HFFc6 (cell line): ENCODE measurements around the gene ARL14EP. TPM values are rescaled to one million over a fixed set of nuclear protein-coding genes. Genes with fewer than 3 reads are reported as not detected.

ENCODE experiments used
- DNase-seq: peaks from one replicate; pipeline ENCODE4 v3.0.0-alpha.2; 2018
- H3K27ac Mint-ChIP-seq: 2 replicates; pipeline ENCODE4 v1.8.0; 2020; ENCODE audit warnings: mild to moderate bottlenecking, mixed read lengths
- H3K27me3 Mint-ChIP-seq: 2 replicates; pipeline ENCODE4 v1.8.0; 2021; ENCODE audit warnings: mild to moderate bottlenecking, moderate library complexity, mixed read lengths; ENCODE audit not compliant: insufficient read depth
- H3K36me3 Mint-ChIP-seq: 2 replicates; pipeline ENCODE4 v1.8.0; 2021; ENCODE audit warnings: low read depth, mixed read lengths
- H3K4me1 Mint-ChIP-seq: 2 replicates; pipeline ENCODE4 v1.8.0; 2020; ENCODE audit warnings: low read depth, mixed read lengths
- H3K4me3 Mint-ChIP-seq: 2 replicates; pipeline ENCODE4 v1.8.0; 2020; ENCODE audit warnings: mild to moderate bottlenecking, moderate library complexity, mixed read lengths
- H3K9me3 Mint-ChIP-seq: 2 replicates; pipeline ENCODE4 v1.8.0; 2020; ENCODE audit warnings: mild to moderate bottlenecking, mixed read lengths
- total RNA-seq, 6 experiments: library from RNA; stranded (reverse); fragmentation: NEBNext Ultra II Directional; extraction: Animal tissue kit (Norgen Biotek cat#: 25700); gene quantifications; 2 replicates in 1 of 6; 3 replicates in 5 of 6; pipeline ENCODE4 v1.2.3, GENCODE V29; 2021
- TF ChIP-seq, protein P1 (sequence below): fragments of 200-600 bp; sonication (generic); IDR thresholded peaks from 2 replicates; pipeline ENCODE4 v1.5.0; 2021; ENCODE audit warnings: antibody characterized with exemption, mild to moderate bottlenecking

Gene ARL14EP
- total RNA-seq, 6 experiments from 2014 or later: 16.5 to 23.6 (median 20.6) TPM

DNA sequence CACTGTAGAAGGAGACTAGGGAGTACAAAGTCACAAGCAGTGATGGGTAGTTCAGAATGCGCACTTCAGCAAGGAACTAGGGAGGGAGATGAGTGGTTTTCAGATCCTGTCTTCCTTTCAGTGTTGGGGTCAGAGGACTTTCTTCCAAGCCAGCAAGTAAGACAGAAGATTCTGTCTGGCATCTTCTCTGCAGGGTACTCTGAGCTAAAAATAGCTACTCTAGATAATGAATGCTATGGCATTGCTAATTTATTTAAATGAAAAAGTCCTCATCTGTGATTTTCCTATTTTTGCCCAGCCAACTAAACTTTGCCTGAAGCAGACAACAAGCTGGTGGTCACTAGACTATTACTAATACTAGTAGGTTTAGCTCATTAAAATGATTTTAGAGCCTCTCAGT is 18.3 kb upstream of the ARL14EP start:
- TF ChIP-seq, protein P1, sequence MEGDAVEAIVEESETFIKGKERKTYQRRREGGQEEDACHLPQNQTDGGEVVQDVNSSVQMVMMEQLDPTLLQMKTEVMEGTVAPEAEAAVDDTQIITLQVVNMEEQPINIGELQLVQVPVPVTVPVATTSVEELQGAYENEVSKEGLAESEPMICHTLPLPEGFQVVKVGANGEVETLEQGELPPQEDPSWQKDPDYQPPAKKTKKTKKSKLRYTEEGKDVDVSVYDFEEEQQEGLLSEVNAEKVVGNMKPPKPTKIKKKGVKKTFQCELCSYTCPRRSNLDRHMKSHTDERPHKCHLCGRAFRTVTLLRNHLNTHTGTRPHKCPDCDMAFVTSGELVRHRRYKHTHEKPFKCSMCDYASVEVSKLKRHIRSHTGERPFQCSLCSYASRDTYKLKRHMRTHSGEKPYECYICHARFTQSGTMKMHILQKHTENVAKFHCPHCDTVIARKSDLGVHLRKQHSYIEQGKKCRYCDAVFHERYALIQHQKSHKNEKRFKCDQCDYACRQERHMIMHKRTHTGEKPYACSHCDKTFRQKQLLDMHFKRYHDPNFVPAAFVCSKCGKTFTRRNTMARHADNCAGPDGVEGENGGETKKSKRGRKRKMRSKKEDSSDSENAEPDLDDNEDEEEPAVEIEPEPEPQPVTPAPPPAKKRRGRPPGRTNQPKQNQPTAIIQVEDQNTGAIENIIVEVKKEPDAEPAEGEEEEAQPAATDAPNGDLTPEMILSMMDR: no peak
- no peaks in the 10 kb centered on the region for H3K9me3 Mint-ChIP-seq
- no peak overlapping the region for H3K4me3 Mint-ChIP-seq
- no peak overlapping the region for H3K27ac Mint-ChIP-seq
- DNase-seq: no peak
- no peaks in the 10 kb centered on the region for H3K36me3 Mint-ChIP-seq
- no peaks in the 10 kb centered on the region for H3K4me1 Mint-ChIP-seq
- H3K27me3 Mint-ChIP-seq: no peaks in the 10 kb centered on the region

DNA sequence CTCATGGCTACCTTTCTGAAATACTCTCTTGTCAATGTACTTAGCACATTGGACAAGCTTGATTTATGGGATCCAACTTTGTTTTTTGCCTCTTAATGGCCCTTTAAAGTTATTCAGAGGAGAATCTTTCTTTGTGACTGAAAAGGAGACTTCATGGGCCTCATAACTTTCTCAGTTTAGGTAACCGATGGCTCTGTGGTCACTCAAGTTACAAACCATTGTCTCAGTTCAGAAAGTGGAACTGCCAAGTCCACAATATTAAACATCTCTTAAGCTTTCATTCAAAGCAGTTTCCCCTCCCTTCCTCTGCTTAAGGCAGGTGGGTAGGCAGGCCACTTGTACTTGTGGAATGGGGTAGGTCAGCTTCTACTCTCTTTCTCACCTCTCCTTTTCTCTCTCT is 12.3 kb upstream of the ARL14EP start:
- DNase-seq: no peak

DNA sequence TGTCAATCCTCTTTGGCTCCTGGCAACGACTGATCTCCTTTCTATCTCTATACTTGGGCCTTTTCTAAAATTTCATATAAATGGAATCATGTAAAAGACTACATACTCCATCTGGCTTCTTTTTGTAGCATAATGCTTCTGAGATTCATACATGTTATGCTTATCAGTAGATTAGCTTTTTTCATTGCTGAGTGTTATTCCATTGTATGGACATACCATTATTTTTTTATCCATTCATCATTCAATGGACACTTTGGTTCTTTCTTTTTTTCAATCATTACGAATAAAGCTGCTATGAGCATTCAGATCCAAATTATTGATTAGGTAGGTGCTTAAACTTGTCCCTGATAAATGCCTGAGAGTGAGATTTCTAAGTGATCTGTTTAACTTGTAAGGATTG is 11.7 kb upstream of the ARL14EP start:
- TF ChIP-seq, protein P1: no peak
- no peak for DNase-seq
- no peak overlapping the region for H3K4me3 Mint-ChIP-seq
- H3K27ac Mint-ChIP-seq: no peak overlapping the region
- H3K9me3 Mint-ChIP-seq: no peaks in the 10 kb centered on the region
- H3K36me3 Mint-ChIP-seq: no peaks in the 10 kb centered on the region
- no peaks in the 10 kb centered on the region for H3K4me1 Mint-ChIP-seq
- H3K27me3 Mint-ChIP-seq: peaks cover 3% of the 10 kb centered on the region; the same call in 1 of the 2 replicates

More for the DNA sequence above, 12.3 kb upstream of the ARL14EP start:
- H3K4me1 Mint-ChIP-seq: no peaks in the 10 kb centered on the region
- no peaks in the 10 kb centered on the region for H3K9me3 Mint-ChIP-seq
- H3K36me3 Mint-ChIP-seq: no peaks in the 10 kb centered on the region
- no peak overlapping the region for H3K4me3 Mint-ChIP-seq
- peaks cover 3% of the 10 kb centered on the region; the same call in 1 of the 2 replicates for H3K27me3 Mint-ChIP-seq
- TF ChIP-seq, protein P1: no peak
- no peak overlapping the region for H3K27ac Mint-ChIP-seq

DNA sequence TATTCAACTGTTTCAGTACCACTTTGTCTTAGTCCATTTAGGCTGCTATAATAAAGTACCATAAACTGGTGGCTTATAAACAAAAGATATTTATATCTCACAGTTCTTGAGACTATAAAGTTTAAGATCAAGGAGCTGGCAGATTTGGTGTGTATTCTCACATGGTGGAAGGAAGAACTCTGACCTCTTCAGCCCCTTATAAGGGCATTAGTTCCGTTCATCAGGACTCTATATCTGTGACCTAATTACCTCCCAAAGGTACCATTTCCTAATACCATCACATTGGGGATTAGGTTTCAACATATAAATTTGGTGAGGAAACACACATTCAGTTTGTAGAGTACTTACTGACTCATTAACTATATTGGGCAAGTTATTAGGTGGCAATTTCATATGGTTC is 10.7 kb upstream of the ARL14EP start:
- H3K9me3 Mint-ChIP-seq: no peaks in the 10 kb centered on the region
- no peaks in the 10 kb centered on the region for H3K4me1 Mint-ChIP-seq
- peaks cover 5% of the 10 kb centered on the region; the same call in 1 of the 2 replicates for H3K27me3 Mint-ChIP-seq
- H3K36me3 Mint-ChIP-seq: no peaks in the 10 kb centered on the region
- no peak overlapping the region for H3K4me3 Mint-ChIP-seq
- no peak for DNase-seq
- no peak overlapping the region for H3K27ac Mint-ChIP-seq
- TF ChIP-seq, protein P1: no peak

DNA sequence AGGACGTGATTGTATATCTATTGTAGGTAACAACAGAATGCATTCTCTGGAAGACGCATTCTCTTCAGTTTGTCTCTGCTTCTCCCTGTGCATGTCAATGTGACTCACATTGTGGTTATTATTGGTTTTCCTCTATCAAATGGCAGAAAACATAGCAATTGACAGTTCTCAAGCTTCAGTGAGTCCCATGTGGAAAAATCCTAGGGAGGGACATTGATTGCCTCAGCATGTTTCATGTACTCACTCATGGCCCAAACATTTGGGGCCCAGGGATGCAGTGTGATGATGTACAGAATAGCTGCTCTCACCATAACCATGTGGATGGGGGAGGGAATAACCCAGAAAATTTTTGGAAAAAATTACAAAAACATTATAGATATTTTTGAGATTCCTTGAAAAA is 9.3 kb upstream of the ARL14EP start:
- Mint-ChIP-seq H3K4me3 (no peak overlapping the region), H3K9me3 (no peaks in the 10 kb centered on the region), H3K27ac (no peak overlapping the region), H3K4me1 (no peaks in the 10 kb centered on the region), H3K27me3 (peaks cover 9% of the 10 kb centered on the region), H3K36me3 (no peaks in the 10 kb centered on the region)
- TF ChIP-seq, protein P1: no peak
- no peak for DNase-seq

GRCh38 chr11:30314625-30315024 is 8.3 kb upstream of the ARL14EP start:
- no peak overlapping the region for H3K27ac Mint-ChIP-seq
- TF ChIP-seq, protein P1: peak; percentile 74
- H3K4me1 Mint-ChIP-seq: no peaks in the 10 kb centered on the region
- no peak overlapping the region for H3K4me3 Mint-ChIP-seq
- peaks cover 9% of the 10 kb centered on the region for H3K27me3 Mint-ChIP-seq
- H3K36me3 Mint-ChIP-seq: no peaks in the 10 kb centered on the region
- H3K9me3 Mint-ChIP-seq: no peaks in the 10 kb centered on the region
- DNase-seq: no peak
